GM12875 (cell line): ENCODE data around the gene SH3RF2.

Experiments used
- H3K4me3 ChIP-seq: one replicate; pipeline ENCODE4 v1.5.1; 2011; ENCODE audit warnings: low read depth, low read length, control low read depth
- CTCF ChIP-seq: IDR thresholded peaks from 2 replicates; pipeline ENCODE4 v1.5.1; 2011; ENCODE audit warnings: low read depth, mild to moderate bottlenecking, control low read depth, inconsistent platforms, low read length, moderate library complexity, borderline replicate concordance; ENCODE audit not compliant: insufficient read depth

The SH3RF2 gene

GRCh38 chr5:146076028-146076427 lies 139.7 kb downstream of the SH3RF2 start:
- TF ChIP-seq CTCF: no peak
- no peak overlapping the region for H3K4me3 ChIP-seq

- no peak overlapping the region for H3K4me3 ChIP-seq
- TF ChIP-seq CTCF: no peak
Observed at GRCh38 chr5:146076455-146076854, 140.1 kb downstream of the SH3RF2 start.

GRCh38 chr5:146078566-146078965 lies 142.2 kb downstream of the SH3RF2 start:
- no peak overlapping the region for H3K4me3 ChIP-seq
- TF ChIP-seq CTCF: no peak

GRCh38 chr5:146079695-146080373 lies 143.5 kb downstream of the SH3RF2 start:
- no peak overlapping the region for H3K4me3 ChIP-seq
- no peak for TF ChIP-seq CTCF

- TF ChIP-seq CTCF: no peak
Observed at GRCh38 chr5:146081556-146081955, 145.2 kb downstream of the SH3RF2 start.

GRCh38 chr5:146082798-146083197 lies 146.4 kb downstream of the SH3RF2 start:
- no peak overlapping the region for H3K4me3 ChIP-seq
- TF ChIP-seq CTCF: no peak

More at GRCh38 chr5:146081556-146081955, 145.2 kb downstream of the SH3RF2 start:
- no peak overlapping the region for H3K4me3 ChIP-seq

- H3K4me3 ChIP-seq: no peak overlapping the region
- no peak for TF ChIP-seq CTCF
Observed at GRCh38 chr5:146084376-146084775, 148.0 kb downstream of the SH3RF2 start.
